DMS114 treated with DMSO at 0.1 percent for 48 hours (cell line): ENCODE data around the gene SEPTIN10.
"Not testable (repeated sequence)": the region's sequence is repeated elsewhere in the genome, so short reads cannot be mapped to it uniquely, and the experiment has no call there.

ENCODE experiments used
- DNase-seq: peaks from one replicate; lab custom pipeline; 2025; ENCODE audit not compliant: unreplicated experiment; lab: John Stamatoyannopoulos, UW

Gene SEPTIN10

GRCh38 chr2:109607766-109608165, 6.0 kb downstream of the SEPTIN10 start:
- DNase-seq, result no peak

DNA sequence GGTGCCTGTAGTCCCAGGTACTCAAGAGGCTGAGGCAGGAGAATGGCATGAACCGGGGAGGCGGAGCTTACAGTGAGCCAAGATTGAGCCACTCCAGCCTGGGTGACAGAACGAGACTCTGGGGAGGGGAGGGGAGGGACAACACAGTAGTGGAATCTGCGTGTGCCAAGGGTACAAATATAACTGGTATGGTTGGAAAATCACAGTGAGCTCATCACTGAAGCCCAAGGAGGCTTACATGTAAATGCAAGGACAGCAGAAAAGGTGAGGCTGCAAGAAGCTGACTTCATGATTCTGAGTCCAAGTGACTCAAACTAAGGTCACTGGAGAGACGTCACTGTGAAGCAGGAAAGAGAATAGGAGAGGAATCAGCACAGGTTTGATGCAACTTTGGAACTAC, 9.2 kb downstream of the SEPTIN10 start:
- no peak for DNase-seq

DNA sequence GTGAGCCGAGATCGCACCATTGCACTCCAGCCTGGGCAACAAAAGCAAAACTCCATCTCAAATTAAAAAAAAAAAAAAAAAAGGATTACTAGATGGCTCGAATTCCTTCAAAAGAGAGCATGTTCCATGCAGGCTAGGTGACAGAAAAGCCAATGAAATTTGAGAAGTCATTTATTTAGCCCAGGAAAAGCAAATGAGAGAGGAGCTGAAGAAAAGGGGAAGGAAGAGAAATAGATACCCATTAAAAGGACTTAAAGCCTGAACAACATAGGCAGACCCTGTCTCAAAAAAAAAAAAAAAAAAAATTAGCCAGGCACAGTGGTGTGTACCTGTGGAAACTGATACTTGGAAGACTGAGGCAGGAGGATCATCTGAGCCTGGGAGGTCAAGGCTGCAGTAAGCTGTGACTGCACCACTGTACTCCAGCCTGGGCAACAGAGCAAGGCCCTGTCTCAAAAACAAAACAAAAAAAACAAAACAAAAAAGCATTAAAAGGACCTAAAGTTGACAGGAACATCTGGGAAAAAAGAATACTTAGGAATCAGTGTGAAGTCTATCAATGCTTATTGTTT, 11.1 kb downstream of the SEPTIN10 start:
- DNase-seq, result no peak

DNA sequence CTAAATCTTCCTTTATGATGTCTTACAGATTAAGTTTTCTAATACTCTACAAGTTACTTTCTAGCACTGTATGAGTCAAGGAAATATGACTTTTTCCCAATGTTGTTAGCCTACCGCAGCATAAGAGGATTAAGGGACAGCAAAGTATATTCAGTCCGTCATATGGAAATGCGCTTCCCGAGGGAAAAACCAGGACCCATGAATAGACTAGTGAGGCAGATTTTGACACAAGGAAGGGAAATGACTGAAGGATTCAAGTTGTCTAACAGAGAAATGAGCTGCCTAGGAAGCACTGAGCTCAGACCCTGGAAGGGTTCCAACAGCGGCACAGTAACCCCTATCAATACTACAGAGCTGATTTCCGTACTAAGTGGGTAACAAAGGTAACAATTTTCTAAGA, 12.0 kb downstream of the SEPTIN10 start:
- no peak for DNase-seq

DNA sequence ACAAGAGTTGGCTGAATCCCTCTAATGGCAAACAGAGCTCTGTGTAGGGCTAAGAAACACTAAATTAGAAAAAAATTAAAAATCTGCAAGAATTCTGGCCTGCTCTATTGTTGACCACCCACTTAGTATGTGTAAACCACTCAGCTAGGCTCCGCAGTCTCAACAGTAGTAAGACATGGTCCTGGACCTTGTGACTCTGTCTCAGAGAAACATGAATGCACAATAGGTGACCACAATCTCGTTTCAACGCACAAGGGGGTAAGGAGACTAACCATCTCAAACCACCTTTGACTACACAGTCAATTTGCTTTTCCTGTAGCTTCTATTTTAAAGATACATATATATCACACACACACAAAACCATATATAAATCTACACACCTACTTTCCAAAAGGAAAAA, 16.5 kb downstream of the SEPTIN10 start:
- no peak for DNase-seq

DNA sequence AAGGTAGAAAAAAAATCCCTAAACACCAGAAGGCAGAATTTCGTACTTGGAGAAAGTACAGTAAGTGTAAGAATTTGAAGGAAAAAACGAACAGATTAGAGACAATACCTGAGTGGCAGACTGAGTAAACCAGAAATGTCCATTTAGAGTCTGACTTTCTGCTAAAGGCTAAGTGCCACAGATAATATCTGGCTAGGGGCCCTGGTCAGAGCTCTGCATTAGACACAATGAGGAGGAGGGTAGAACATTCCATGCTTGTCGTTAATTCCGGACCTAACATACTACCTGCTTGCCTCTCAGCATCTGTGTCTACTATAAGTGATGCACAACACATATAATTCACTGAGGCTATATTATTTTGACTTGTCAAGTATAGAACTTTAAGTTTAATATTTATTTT, 18.1 kb downstream of the SEPTIN10 start:
- DNase-seq, result no peak

- DNase-seq, result no peak
Measured at GRCh38 chr2:109594246-109594885, 19.4 kb downstream of the SEPTIN10 start.

DNA sequence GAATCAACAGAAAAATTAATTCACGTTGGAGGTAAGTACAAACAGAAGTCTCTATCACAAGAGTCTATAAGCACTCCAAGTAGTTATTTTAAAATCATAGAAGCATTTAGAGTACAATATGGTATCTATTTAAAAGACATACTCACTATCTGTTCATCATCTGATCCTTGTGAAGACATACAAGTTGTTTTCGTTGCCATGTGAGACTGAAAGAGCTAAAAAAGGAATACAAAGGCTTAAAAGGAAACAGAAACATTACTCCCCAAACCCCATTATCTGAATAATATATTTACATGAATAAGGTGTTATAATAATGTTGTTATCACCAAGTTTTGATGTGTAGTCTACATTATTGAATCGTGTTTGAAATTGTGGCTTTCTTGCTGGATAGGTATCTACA, 20.9 kb downstream of the SEPTIN10 start:
- DNase-seq, result no peak

DNA sequence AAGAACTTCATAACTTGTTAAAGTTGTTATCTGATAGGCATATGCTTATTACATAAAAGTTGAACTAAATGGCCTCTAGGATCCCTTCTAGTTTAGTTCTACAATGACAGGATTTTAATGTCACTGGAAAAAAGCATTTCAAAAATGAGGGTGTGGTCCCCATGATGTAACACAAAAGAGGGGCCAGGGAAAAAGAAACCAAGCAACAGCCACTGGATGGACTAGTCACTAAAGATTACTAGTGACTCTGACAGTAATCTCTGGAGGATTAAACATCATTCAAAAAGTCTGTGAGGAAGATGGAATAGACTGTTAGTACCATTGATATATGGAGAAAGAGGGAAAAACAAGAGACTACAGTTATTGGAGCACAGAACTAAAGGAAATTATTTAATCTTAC, 22.6 kb downstream of the SEPTIN10 start:
- DNase-seq, result no peak

DNA sequence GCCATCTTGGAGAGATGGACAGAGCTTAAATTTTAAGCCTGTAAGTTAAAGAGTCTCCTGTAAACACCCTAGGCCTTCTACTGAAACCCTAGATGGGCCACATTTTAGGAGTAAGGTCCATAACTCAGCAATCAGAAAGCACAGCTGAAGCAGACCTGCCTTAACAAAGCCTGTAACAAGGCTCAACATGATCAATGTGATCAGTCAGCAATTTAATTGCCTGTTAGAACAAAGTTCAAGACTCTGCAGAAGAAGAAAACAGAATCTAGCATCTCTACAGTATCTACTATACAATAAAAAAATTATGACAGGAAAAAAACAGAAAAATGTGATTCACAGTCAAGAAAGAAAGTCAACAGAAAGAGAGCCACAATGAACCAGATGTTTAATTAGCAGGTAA, 27.1 kb downstream of the SEPTIN10 start:
- DNase-seq, result no peak

DNA sequence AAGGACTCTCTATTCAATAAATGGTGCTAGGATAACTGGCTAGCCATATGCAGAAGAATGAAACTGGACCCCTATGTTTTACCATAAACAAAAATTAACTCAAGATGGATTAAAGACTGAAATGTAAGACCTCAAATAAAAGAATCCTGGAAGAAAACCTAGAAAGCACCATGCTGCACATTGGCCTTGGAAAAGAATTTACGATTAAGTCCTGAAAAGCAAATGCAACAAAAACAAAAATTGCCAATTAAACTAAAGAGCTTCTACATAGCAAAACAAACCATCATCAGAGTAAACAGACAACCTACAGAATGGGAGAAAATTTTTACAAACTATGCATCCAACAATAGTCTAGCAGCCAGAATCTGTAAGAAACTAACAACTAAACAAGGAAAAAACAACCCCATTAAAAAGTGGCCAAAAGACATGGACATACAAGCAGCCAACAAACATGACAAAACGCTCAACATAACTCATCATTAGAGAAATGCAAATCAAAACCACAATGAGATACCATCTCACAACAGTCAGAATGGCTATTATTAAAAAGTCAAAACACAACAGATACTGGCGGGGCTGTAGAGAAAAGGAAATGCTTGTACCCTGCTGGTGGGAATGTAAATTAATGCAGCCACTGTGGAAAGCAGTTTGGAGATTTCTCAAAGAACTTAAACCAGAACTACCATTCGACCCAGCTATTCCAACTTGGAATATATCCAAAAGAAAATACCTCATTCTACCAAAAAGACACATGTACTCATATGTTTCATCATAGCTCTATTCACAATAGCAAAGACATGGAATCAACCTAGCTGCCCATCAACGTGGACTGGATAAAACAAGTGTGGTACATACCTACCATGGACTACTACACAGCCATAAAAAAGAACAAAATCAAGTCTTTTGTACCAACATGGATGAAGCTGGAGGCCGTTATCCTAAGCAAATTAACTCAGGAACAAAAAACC, 30.6 kb downstream of the SEPTIN10 start:
- no peak for DNase-seq

DNA sequence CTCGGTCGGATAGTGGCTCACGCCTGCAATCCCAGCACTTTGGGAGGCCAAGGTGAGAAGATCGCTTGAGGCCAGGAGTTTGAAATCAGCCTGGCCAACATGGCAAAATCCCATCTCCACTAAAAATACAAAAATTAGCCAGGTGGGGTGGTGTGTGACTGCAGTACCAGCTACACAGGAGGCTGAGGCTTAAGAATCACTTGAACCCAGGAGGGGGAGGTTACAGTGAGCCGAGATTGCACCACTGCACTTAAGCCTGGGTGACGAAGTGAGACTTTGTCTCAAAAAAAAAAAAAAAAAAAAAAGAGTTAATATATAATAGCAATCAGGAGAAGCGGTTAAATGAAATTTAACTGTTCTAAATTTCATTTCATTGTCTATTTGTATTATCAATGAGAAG, 36.1 kb downstream of the SEPTIN10 start:
- not testable (repeated sequence) for DNase-seq

GRCh38 chr2:109575373-109575772, 38.4 kb downstream of the SEPTIN10 start:
- no peak for DNase-seq

DNA sequence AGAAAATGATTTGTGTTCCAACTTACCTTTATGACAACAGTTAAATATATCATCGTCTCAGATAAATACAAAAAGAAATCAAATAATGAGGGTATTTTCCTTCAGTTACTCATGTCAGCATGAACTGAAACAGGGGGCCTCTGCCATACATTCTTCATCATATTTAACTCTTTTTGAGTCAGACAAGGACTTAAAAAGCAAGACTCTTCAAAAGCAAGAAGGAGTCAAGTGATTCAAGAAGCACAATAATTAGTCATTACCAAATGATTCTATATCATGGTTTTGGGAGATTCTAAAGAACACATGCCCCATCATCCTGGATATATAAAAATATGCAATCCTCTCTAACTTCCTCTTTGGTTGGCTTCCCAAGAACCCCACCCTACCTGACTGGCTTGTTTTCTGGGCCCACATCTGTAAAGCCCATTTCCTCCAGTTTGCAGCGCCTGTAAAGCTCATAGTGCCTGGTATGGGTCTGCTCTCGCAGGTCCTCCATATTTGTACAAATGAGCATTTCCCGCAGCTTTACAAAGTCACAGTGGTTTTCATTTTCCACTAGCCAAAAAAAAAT, 49.7 kb downstream of the SEPTIN10 start:
- no peak for DNase-seq

DNA sequence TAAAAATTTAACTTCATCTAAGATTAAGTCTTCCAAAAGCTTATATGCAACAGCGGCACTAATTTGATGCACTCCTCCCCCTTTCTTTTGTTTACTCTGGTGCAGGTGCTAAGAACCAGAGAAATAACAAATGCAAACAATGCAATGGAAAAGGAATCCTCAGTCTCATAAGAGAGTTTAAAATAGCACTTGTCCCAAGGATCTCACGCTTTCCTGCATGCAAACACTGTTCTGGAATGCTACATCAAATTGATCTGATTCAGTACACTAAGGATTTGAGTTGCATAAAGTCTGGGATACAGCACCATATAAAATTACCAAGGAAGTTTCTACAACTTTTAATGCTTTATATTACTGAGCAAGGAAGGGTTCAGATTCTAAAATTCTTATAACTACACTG, 50.5 kb downstream of the SEPTIN10 start:
- DNase-seq, result no peak

DNA sequence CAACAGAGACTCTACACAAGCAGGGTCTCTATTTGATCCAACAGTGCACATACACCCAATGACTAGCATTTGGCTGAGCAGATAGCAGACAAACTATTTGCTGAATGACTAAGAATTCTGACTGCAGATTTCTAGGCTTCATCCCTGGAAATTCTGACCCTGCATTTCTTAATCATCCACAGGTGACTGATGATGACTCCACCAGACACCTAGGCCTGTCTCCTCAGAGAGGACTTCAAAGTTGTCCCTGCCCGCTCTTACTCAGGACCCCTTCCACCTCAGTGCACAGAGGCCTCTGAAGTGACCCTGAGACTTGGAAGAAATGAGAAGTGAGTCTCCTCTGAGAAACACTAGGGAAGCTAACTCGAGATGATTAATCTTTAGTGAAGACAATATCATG, 51.3 kb downstream of the SEPTIN10 start:
- DNase-seq, result no peak

- DNase-seq, result no peak
Measured at GRCh38 chr2:109560265-109560664, 53.5 kb downstream of the SEPTIN10 start.

DNA sequence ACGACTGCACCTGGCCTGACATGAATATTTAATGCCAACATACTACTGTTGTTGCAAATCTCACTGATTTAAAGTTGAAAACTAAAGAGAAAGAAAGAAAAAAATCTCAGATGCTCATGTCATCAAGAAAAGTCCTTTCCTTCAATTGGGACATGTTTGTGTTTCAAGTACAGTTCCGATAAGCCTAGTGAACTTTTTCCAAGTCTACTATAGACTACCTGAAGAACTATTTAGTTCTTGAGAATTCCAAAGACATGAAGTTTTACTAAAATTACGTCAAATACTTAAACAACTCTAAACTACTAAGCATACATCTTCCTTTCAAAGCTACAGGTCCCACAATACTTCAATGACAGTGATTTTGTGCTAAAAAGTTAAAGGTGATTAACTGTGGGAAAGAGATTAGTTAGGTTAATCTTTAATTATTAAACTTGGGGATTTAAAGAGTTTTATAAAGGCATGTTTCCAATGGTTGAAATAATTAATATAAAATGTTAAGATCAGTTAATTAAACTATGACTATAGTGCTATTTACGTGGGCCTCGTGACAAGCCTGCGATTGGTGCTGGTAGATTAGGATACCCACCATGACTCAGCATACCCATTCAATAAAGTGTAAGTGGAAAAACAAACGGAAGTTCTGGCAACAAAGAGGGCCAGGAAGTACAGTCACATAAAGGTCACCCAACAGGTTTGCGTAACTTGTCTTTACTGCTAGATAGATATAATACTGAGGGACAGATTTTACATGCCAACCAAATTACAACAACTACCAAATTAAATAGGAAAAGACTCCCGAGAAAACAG, 55.5 kb downstream of the SEPTIN10 start:
- DNase-seq, result no peak

- no peak for DNase-seq
Measured at GRCh38 chr2:109557309-109557708, 56.5 kb downstream of the SEPTIN10 start.

DNA sequence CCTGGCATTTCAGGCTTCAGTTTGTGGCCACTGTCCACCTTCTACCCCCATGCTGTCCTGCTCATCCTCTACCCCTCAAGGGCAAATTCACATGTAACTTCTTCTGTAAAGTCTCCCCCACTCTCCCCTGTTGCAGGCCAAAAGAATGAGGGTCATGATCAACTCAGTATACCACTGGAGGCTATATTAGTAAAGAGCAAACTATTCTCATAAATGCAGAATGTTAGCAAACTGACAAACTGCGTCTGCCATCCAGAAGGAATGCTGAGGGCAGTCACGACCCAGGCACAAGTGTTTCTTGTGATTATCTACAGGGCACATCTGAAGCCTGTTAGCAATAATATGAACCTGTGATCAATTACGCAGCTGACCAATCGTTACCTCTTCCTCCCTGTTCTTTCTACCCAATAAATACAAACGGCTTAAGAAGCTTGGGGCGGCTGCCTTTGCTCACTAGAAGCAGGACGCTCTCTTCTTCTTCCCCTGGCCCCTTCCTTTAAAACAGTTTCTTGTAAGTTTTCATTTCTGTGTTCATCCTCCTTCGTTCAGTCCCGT, 58.3 kb downstream of the SEPTIN10 start:
- DNase-seq, result no peak

GRCh38 chr2:109554758-109555157, 59.0 kb downstream of the SEPTIN10 start:
- no peak for DNase-seq
